Keratinocyte (primary cell): ENCODE results near the gene THNSL1.

Experiments
- CTCF ChIP-seq, 3 experiments: IDR thresholded peaks in 1 of 3; conservative IDR thresholded peaks in 1 of 3; optimal IDR thresholded peaks in 1 of 3; 2 replicates in 2 of 3; 3 replicates in 1 of 3; pipeline versions ENCODE3 to v1.5.1; 2011; ENCODE audit warnings: low read length in 3 of 3, mild to moderate bottlenecking in 3 of 3, moderate library complexity in 2 of 3, control low read depth in 1 of 3, inconsistent platforms in 1 of 3; ENCODE audit not compliant: insufficient read depth in 2 of 3; ENCODE audit errors: extremely low read depth in 1 of 3
- EZH2 ChIP-seq: IDR thresholded peaks from one replicate; pipeline ENCODE4 v1.6.1; 2012; ENCODE audit warnings: inconsistent platforms, mild to moderate bottlenecking, low read length, moderate library complexity

GRCh38 chr10:25057886-25058285 is 41.5 kb downstream of the THNSL1 start:
- TF ChIP-seq CTCF (optimal IDR thresholded peaks at IDR 0.05 in 1 of 3, IDR thresholded peaks at IDR 0.05 in 1 of 3, conservative IDR thresholded peaks at IDR 0.05 in 1 of 3; ENCODE audit: extremely low read depth in 1 of 3, insufficient read depth in 2 of 3, low read length in 3 of 3), result no peak
- TF ChIP-seq EZH2, result no peak
